Measurements from ENCODE around the gene ENTPD8. TPM values are rescaled to one million over a fixed set of nuclear protein-coding genes. Genes with fewer than 3 reads are reported as not detected.
"Not testable (repeated sequence)": the region's sequence is repeated elsewhere in the genome, so short reads cannot be mapped to it uniquely, and the experiment has no call there.

ENTPD8 gene
- total RNA-seq, 1 donor from 2014 or later: 0.31 TPM

DNA sequence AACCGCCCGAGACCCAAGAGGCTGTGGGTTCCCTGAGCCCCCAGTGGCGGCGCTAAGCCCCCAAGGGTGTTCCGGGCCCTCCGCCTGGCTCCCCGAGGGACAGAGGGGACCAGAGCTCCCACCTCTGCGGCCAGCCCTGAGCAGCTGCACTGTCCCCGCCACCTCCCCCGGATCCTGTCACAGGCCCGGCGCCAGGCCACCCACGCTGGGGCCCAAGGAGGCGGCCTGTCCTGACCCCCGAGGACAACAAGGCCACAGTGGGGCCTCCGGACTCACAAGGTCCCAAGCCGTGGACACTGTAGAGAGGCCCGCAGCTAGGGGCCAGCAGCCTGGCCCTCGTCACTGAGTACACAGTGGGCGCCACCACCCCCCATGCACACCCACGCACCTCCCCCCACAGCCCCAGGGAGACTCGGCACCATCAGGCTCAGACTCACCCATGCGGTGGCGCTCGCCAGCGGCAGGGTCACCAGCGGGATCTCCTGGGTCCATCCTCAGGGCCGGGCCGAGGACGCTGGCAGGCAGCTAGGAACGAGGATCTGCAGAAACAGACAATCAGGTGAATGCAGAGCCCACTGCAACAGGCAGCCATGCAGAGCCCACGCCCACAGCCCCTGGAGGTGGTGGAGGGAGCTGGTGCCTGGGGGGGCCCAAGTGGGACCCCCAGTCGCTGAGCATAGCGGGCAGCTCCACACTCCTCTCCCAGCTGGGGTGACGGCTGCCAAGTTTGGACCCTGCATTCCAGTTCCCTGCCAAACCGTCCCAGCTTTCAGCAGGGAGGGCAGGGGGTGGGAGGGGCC is 46.1 kb downstream of the ENTPD8 start:
- DNase-seq: no peak

GRCh38 chr9:137393176-137394150 is 47.7 kb downstream of the ENTPD8 start:
- no peak for DNase-seq

- DNase-seq: no peak
Measured at GRCh38 chr9:137392232-137393007, 48.7 kb downstream of the ENTPD8 start.

GRCh38 chr9:137391411-137391754 is 49.8 kb downstream of the ENTPD8 start:
- no peak for DNase-seq

DNA sequence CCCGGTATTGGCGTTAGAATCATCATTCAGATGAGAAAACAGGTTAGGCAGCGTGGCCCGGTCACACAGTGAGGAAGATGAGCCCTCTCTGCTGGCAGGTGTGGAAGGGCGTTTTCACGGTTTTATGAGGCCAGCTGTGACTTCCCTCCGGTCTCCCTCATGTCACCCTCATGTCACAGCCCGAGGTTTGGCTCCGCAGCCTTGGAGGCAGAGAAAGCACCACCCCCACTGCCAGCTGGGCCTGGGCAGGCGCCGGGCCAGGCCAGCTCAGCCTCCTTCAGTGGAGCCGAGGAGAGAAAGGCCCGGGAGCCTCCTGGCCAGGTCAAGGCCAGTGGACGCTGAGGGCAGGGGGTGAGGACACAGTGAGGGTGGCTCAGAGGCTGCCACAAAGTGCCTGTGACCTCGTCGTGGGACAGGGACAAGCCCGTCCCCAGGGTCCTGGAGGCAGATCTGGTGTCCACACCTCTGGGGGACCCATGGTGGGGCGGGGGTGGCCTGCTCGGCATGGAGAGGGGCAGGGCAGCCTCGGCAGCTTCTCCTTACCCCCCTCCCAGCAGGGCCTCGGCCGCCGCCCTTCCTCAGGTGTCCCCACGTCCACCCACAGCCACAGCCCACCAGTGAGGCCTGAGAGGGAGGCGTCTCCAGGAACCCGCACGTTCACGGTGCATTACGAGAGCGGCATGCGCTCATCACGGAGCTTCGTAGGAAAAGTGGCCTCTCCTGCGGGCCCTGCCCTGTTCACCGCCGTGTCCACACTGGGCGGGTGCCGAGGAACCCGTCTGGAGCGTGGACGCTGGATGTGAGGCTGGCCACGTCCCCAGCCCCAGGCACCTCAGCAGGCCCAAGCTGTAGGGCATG is 50.4 kb downstream of the ENTPD8 start:
- peak; percentile 70 for DNase-seq

- no peak for DNase-seq
Measured at GRCh38 chr9:137389428-137389746, 51.8 kb downstream of the ENTPD8 start.

- no peak for DNase-seq
Measured at GRCh38 chr9:137388589-137389427, 52.3 kb downstream of the ENTPD8 start.

- DNase-seq: no peak
Measured at GRCh38 chr9:137387891-137388560, 53.1 kb downstream of the ENTPD8 start.

DNA sequence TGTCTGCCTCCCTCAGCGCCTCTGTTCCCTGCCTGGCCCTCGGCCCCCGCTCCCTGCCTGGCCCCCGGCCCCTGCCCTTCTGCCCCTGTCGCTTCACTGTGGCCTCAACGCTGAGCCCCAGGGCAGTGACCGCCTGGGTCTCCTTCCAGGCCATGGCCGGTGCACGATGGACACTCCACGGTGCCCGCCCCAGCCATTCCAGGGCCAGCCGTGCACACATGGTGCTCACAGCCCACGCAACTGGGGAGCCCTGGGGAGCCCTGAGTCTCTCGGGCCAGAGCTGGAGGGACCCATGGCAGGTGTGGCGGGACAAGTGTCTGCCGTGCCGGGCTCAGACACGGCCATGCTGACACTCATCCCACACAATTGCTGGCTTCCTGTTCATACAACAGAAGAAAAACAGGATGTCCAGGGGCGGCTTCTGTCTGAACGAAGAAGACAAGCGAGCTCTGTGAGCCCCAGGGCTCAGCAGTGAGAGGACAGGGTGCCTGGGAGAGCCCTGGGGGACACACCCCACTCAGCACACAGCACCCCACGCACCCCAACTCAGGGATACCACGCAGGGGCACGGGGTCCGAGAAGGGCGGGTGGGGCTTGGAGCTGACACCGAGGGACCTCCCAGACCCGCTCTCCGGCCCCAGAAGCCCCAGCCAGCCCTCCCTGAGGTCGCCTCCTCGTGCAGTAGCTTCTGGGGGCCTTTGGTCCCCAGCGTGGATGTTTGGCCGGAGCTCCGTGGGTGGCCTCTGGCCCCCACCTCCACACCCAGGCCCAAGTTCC is 53.9 kb downstream of the ENTPD8 start:
- DNase-seq: no peak

DNA sequence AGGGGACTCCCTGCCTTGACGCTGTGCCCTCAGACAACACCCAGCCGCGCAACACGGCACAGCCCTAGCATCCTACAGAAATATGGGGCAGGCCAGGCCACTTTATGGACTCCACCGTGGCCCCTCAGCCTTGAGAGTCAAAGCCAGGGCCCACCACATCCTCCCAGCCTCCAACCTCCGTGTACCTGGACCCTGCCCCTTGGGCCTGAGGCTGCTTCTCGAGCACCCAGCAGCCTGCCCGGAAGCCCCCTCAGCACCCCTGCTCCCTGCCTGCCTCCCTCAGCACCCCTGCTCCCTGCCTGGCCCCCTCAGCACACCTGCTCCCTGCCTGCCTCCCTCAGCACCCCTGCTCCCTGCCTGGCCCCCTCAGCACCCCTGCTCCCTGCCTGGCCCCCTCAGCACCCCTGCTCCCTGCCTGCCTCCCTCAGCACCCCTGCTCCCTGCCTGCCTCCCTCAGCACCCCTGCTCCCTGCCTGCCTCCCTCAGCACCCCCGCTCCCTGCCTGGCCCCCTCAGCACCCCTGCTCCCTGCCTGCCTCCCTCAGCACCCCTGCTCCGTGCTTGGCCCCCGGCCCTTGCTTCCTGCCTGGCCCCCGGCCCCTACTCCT is 54.5 kb downstream of the ENTPD8 start:
- DNase-seq: not testable (repeated sequence)

- no peak for DNase-seq
Measured at GRCh38 chr9:137385061-137385655, 56.0 kb downstream of the ENTPD8 start.

Other genes with a start within 250 kb of the ENTPD8 start
- 5.7 TPM for gene TPRN, start 240.6 kb downstream of the ENTPD8 start, total RNA-seq
- 38.3 TPM for gene TMEM203, start 235.7 kb downstream of the ENTPD8 start, total RNA-seq
- gene NDOR1, start 235.7 kb downstream of the ENTPD8 start, total RNA-seq: 3.0 TPM
- not detected for gene RNF208, start 219.1 kb downstream of the ENTPD8 start, total RNA-seq
- 3.3 TPM for gene CYSRT1, start 216.2 kb downstream of the ENTPD8 start, total RNA-seq
- gene RNF224, start 213.9 kb downstream of the ENTPD8 start, total RNA-seq: not detected
- gene SLC34A3, start 210.5 kb downstream of the ENTPD8 start, total RNA-seq: not detected
- gene TUBB4B, start 200.1 kb downstream of the ENTPD8 start, total RNA-seq: 172 TPM
- gene STPG3, start 190.1 kb downstream of the ENTPD8 start, total RNA-seq: not detected
- 50.9 TPM for gene NELFB, start 186.0 kb downstream of the ENTPD8 start, total RNA-seq
- 5.4 TPM for gene TOR4A, start 163.6 kb downstream of the ENTPD8 start, total RNA-seq
- gene NRARP, start 139.1 kb downstream of the ENTPD8 start, total RNA-seq: 18.8 TPM
- 19.9 TPM for gene EXD3, start 18.2 kb downstream of the ENTPD8 start, total RNA-seq
- 1.2 TPM for gene NOXA1, start 18.0 kb downstream of the ENTPD8 start, total RNA-seq
- gene NSMF, start 18.0 kb upstream of the ENTPD8 start, total RNA-seq: 10.7 TPM
- gene PNPLA7, start 109.0 kb upstream of the ENTPD8 start, total RNA-seq: 1.5 TPM
- 29.1 TPM for gene MRPL41, start 110.5 kb upstream of the ENTPD8 start, total RNA-seq
- 26.0 TPM for gene DPH7, start 137.6 kb upstream of the ENTPD8 start, total RNA-seq
- gene ZMYND19, start 149.2 kb upstream of the ENTPD8 start, total RNA-seq: 10.1 TPM
- gene ARRDC1, start 164.3 kb upstream of the ENTPD8 start, total RNA-seq: 20.0 TPM
- 70.3 TPM for gene EHMT1, start 177.6 kb upstream of the ENTPD8 start, total RNA-seq

Data from tongue (tissue), 2 donors.